Activated CD4-positive, alpha-beta T cell treated with anti-CD3 and anti-CD28 coated beads, Interleukin-2, amount 10 ng/mL, durations not matched to agents 7 days and 5 days (primary cell): ENCODE measurements around the gene EHF. TPM values are rescaled to one million over a fixed set of nuclear protein-coding genes. Genes with fewer than 3 reads are reported as not detected.

ENCODE experiments used
- CTCF ChIA-PET: fragments of 350-600 bp; sonication (Branson Sonifier 250); formaldehyde crosslinking; loops from one replicate; lab custom pipeline; 2021; ENCODE audit warnings: antibody characterized with exemption; lab: Charles Lee
- POLR2A ChIA-PET: fragments of 350-600 bp; sonication (Branson Sonifier 250); formaldehyde crosslinking; loops from one replicate; lab custom pipeline; 2021; ENCODE audit warnings: antibody characterized with exemption; lab: Charles Lee
- DNase-seq: peaks from one replicate; pipeline ENCODE4 v3.0.0-alpha.2; 2020
- H3K27ac Mint-ChIP-seq: one replicate; pipeline ENCODE4 v1.8.0; 2021; ENCODE audit warnings: mild to moderate bottlenecking, moderate library complexity, mixed read lengths
- H3K27me3 Mint-ChIP-seq: one replicate; pipeline ENCODE4 v1.8.0; 2021; ENCODE audit warnings: mixed read lengths
- H3K36me3 Mint-ChIP-seq: one replicate; pipeline ENCODE4 v1.8.0; 2021; ENCODE audit warnings: low read depth, mixed read lengths
- H3K4me1 Mint-ChIP-seq: one replicate; pipeline ENCODE4 v1.8.0; 2021; ENCODE audit warnings: mixed read lengths
- H3K4me3 Mint-ChIP-seq: one replicate; pipeline ENCODE4 v1.8.0; 2021; ENCODE audit warnings: mild to moderate bottlenecking, moderate library complexity, mixed read lengths
- H3K9me3 Mint-ChIP-seq: one replicate; pipeline ENCODE4 v1.8.0; 2021; ENCODE audit warnings: mixed read lengths
- total RNA-seq, 2 experiments: library from RNA; stranded (reverse); gene quantifications; one replicate each; pipeline ENCODE4 v1.2.3, GENCODE V29; 2021

The EHF gene
- total RNA-seq, 2 experiments from 2014 or later, result 0.47 TPM; not detected in 1

DNA sequence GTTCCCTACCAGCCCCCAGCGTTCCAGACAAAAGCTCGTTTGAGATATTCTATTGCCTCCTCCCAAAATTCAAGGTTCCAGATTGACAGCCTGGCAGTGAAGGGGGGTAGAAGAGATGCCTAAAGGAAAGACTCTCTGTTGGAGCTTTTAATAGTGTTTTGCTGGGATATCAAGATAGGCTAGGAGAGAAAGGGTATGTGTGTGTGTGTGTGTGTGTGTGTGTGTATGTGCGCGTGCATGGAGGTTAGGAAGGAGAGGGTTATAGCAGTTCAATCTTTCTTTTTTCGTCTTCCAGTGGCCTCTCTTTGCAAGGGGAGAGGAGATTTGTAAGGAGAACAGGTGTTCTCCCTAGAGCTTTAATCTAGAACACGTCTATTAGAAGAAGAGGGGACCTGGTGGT lies 22.0 kb downstream of the EHF start:
- Mint-ChIP-seq H3K27me3 (peaks cover 54% of the 10 kb centered on the region), H3K9me3 (no peaks in the 10 kb centered on the region), H3K36me3 (no peaks in the 10 kb centered on the region), H3K4me1 (no peaks in the 10 kb centered on the region), H3K27ac (no peak overlapping the region), H3K4me3 (no peak overlapping the region)
- ChIA-PET CTCF (interaction anchor here (1.5 kb wide), 1 partner anchor 10 kb away, joined by 4 read pairs; no protein-coding TSS in a partner anchor), POLR2A (no interaction called here)
- DNase-seq, result no peak

DNA sequence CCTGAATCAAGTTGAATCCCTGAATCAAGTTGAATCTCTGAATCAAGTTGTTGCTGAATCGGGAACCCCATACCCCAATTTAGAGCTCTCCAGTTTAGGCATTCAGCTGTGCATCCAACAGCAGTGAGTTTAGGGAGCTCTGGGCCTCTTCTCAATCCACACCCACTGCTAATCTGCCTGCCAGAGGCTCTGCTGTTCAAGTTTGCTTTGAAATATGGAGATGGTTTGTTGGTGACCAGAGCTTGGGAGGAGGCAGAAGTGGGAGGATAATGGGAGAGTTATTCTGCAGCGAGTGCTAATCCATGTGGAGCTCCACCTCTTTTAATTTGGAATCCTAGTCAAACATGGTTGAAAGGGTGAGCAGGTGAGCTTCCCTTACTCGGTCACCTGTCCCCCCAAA lies 22.4 kb downstream of the EHF start:
- H3K4me3 Mint-ChIP-seq, result no peak overlapping the region
- CTCF ChIA-PET, result interaction anchor here (1.5 kb wide), 1 partner anchor 10 kb away, joined by 4 read pairs; no protein-coding TSS in a partner anchor
- H3K36me3 Mint-ChIP-seq, result no peaks in the 10 kb centered on the region
- H3K27ac Mint-ChIP-seq, result no peak overlapping the region
- peaks cover 55% of the 10 kb centered on the region for H3K27me3 Mint-ChIP-seq
- no peak for DNase-seq
- POLR2A ChIA-PET, result no interaction called here
- no peaks in the 10 kb centered on the region for H3K4me1 Mint-ChIP-seq
- H3K9me3 Mint-ChIP-seq, result no peaks in the 10 kb centered on the region

DNA sequence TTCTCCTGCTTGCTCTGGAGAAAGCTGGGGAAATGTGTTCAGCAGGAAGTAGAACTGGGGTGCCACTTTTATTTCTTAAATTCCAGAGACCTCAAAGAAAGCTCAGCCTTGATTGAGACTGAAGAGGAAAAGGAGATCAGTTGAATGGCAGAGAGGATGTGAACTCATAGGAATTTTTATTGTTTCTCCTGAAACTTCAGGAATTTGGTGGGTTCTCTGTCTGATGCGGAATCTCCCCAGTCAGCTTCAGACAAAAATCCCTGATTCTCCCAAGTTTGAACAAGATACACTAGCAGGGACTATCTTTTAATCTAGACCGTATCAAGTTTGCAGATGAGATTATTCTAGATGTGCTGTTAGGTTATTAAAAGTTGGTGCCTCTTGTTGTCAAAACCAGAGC lies 23.0 kb downstream of the EHF start:
- H3K36me3 Mint-ChIP-seq, result no peaks in the 10 kb centered on the region
- H3K27me3 Mint-ChIP-seq, result peaks cover 55% of the 10 kb centered on the region
- no peak for DNase-seq
- CTCF ChIA-PET, result interaction anchor here (1.5 kb wide), 1 partner anchor 9 kb away, joined by 4 read pairs; no protein-coding TSS in a partner anchor
- POLR2A ChIA-PET, result no interaction called here
- no peaks in the 10 kb centered on the region for H3K9me3 Mint-ChIP-seq
- no peak overlapping the region for H3K27ac Mint-ChIP-seq
- H3K4me1 Mint-ChIP-seq, result no peaks in the 10 kb centered on the region
- H3K4me3 Mint-ChIP-seq, result no peak overlapping the region

DNA sequence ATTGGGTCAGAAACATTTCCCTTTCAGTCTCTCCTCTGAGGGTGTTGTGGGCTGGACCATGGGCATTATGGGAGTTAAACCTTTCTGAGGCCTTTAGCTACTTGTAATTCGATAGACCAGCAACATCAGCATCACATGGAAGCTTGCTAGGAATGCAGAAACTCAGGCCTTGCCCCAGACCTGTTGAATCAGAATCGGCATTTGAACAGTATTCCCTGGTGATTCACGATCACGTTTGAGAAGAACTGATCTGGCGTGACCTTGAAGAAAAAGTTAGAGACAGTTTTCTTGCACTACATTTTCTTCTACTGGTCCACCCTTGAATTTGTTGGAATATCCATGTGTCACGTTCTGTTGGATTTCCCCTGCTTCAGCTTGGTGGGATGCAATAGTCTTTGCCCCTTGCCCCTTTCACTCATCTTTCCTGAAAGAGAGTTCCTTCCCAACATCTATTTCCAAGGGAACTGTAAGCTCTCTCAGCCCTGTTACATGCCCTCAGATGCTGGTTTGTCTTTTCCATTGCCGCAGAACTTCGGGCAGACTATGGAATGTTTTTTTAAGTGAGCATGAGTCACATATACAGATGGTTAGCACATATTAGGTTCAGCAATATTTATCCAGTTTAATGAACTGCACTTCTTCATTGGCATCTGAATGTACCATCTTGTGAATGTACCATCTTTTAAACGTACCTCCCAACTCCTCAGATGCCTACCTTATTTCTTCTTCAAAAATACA lies 23.9 kb downstream of the EHF start:
- H3K4me3 Mint-ChIP-seq, result no peak overlapping the region
- H3K27me3 Mint-ChIP-seq, result peaks cover 57% of the 10 kb centered on the region

DNA sequence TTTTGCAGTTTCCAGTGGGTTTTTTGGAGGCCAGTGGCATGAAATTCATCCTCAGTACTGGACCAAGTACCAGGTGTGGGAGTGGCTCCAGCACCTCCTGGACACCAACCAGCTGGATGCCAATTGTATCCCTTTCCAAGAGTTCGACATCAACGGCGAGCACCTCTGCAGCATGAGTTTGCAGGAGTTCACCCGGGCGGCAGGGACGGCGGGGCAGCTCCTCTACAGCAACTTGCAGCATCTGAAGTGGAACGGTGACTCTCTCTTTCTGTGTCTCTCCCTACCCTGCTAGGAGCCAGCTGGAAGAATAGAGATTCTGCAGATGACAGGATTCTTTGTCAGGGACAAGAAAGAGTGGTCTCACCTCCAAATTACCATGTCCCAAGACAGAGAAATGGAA lies 25.5 kb downstream of the EHF start:
- Mint-ChIP-seq H3K9me3 (no peaks in the 10 kb centered on the region), H3K36me3 (no peaks in the 10 kb centered on the region), H3K4me1 (peaks cover 13% of the 10 kb centered on the region), H3K27me3 (peaks cover 56% of the 10 kb centered on the region), H3K4me3 (no peak overlapping the region), H3K27ac (no peak overlapping the region)
- DNase-seq, result no peak
- ChIA-PET POLR2A (no interaction called here), CTCF (interaction anchor here (1.4 kb wide), 1 partner anchor 17 kb away, joined by 3 read pairs; no protein-coding TSS in a partner anchor)

More for the DNA sequence above, 23.9 kb downstream of the EHF start:
- no peaks in the 10 kb centered on the region for H3K36me3 Mint-ChIP-seq
- no peaks in the 10 kb centered on the region for H3K9me3 Mint-ChIP-seq
- ChIA-PET CTCF (no interaction called here), POLR2A (no interaction called here)
- DNase-seq, result no peak
- peaks cover under 1% of the 10 kb centered on the region for H3K4me1 Mint-ChIP-seq
- no peak overlapping the region for H3K27ac Mint-ChIP-seq

DNA sequence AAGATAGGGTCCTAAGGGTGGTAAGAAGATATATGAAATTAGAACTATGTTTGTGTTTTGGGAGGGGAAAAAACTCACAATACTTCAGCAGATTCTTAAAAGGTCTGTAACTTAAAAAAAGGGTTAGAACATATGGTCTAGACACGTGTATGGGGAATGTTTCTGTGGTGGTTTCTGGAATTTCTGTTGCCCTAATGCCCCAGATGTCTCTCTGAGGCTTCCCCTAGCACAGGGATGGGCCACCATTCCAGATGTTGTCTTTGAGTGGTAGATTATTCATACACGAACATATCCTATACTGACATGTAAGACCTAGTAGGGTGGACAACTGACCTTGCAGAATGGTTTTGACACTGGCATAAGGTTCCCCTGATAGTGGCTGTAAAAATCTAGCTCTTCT lies 26.2 kb downstream of the EHF start:
- CTCF ChIA-PET, result no interaction called here
- no peak for DNase-seq
- H3K4me1 Mint-ChIP-seq, result peaks cover 17% of the 10 kb centered on the region
- peaks cover 55% of the 10 kb centered on the region for H3K27me3 Mint-ChIP-seq
- POLR2A ChIA-PET, result no interaction called here
- H3K4me3 Mint-ChIP-seq, result no peak overlapping the region
- no peak overlapping the region for H3K27ac Mint-ChIP-seq
- H3K36me3 Mint-ChIP-seq, result no peaks in the 10 kb centered on the region
- no peaks in the 10 kb centered on the region for H3K9me3 Mint-ChIP-seq

DNA sequence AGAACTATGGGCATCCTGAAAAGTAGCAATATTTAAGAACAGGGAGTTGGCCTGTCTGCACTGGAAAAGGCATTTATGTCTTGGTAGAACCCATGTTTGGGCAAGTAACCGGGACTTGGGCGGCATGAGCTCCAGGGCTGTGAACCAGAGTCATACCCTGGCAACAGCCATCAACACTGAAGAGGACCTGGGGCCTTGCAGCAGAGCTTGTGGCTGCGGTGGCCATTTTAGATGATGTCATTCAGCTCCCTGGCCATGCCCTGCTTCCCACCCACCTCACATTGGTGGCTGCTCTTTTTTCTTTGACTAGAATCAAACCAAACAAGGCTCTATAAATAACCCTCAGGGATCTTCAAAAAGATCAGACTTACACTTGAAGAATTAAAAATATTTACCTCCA lies 26.6 kb downstream of the EHF start:
- no peak for DNase-seq
- Mint-ChIP-seq H3K9me3 (no peaks in the 10 kb centered on the region), H3K36me3 (no peaks in the 10 kb centered on the region), H3K4me3 (no peak overlapping the region), H3K27ac (no peak overlapping the region), H3K27me3 (peaks cover 58% of the 10 kb centered on the region), H3K4me1 (peaks cover 19% of the 10 kb centered on the region)
- ChIA-PET POLR2A (no interaction called here), CTCF (interaction anchor here (0.6 kb wide), 1 partner anchor 512 kb away, joined by 5 read pairs; no protein-coding TSS in a partner anchor)

DNA sequence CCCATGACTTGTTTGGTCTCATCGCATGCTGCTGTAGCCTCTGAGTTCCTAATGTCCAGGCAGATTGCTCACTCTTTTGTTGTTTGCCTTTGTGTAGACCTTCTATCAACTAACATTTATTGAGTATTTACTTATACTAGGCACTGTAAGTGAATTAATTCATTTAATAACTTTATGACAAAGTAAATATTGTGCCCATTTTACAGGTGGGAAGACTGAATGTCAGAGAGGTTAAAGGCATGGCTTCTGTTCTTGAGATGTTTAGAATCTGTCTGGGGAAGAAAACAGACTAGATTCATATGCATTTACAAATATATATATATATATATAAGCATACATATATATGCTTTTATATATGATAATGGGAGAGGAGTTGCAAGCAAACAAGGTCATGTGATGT lies 27.1 kb downstream of the EHF start:
- DNase-seq, result no peak
- H3K27ac Mint-ChIP-seq, result no peak overlapping the region
- no peak overlapping the region for H3K4me3 Mint-ChIP-seq
- ChIA-PET CTCF (interaction anchor here (0.6 kb wide), 1 partner anchor 512 kb away, joined by 5 read pairs; no protein-coding TSS in a partner anchor), POLR2A (no interaction called here)
- H3K36me3 Mint-ChIP-seq, result no peaks in the 10 kb centered on the region
- H3K27me3 Mint-ChIP-seq, result peaks cover 60% of the 10 kb centered on the region
- H3K4me1 Mint-ChIP-seq, result peaks cover 19% of the 10 kb centered on the region
- H3K9me3 Mint-ChIP-seq, result no peaks in the 10 kb centered on the region

DNA sequence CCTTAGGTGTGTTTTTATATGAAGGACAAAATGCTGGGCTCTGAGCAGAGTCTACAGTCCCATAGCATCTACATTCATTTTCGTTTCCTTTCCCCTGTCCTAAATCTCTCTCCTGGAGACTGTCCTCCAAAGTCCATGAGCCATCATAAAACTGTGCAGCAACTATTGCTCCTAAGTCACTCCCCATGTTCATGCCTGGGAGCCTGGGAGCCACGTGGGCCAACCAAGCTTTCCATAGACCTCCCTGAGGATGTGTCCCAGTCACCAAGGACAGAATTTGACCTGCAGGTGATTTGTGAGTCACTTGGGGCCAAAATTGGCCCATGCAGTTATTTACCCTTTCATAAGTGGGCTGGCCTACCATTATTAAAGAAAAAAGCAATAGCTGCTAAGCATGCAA lies 28.7 kb downstream of the EHF start:
- Mint-ChIP-seq H3K4me3 (no peak overlapping the region), H3K27me3 (peaks cover 58% of the 10 kb centered on the region), H3K9me3 (no peaks in the 10 kb centered on the region), H3K27ac (no peak overlapping the region), H3K36me3 (no peaks in the 10 kb centered on the region), H3K4me1 (peaks cover 19% of the 10 kb centered on the region)
- ChIA-PET CTCF (interaction anchor here (1.4 to 1.8 kb wide), 2 partner anchors 8 to 12 kb away, joined by 7 to 9 read pairs; no protein-coding TSS in a partner anchor), POLR2A (no interaction called here)
- DNase-seq, result no peak

DNA sequence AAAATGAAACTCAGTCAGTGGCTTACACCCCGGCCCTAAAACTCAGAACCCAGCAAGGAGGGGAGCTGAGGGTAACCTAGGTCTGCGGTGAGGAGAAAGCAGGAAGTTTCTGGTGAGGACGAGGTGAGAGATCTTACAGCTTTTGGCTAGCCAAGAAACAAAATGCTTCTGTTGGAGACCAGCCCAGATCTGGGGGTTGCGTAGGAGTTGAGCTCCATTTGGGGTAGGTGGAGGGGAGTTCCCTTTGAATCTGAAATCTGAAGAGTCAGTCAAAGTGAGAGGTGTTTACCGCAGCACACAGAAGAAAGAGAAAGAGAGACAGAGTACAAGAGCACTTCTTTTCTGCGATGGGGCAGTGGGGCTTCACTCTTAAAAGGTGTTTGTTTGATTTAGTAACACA lies 29.6 kb downstream of the EHF start:
- H3K4me1 Mint-ChIP-seq, result peaks cover 19% of the 10 kb centered on the region
- ChIA-PET CTCF (interaction anchor here (0.5 to 1.8 kb wide), 5 partner anchors 9 to 815 kb away, joined by 3 to 9 read pairs (median 5); no protein-coding TSS in a partner anchor), POLR2A (no interaction called here)
- no peaks in the 10 kb centered on the region for H3K36me3 Mint-ChIP-seq
- peak overlapping the region; percentile 73 for H3K27ac Mint-ChIP-seq
- peak; percentile 67 for DNase-seq
- H3K27me3 Mint-ChIP-seq, result peaks cover 57% of the 10 kb centered on the region
- no peaks in the 10 kb centered on the region for H3K9me3 Mint-ChIP-seq
- peak overlapping the region; percentile 31 for H3K4me3 Mint-ChIP-seq

DNA sequence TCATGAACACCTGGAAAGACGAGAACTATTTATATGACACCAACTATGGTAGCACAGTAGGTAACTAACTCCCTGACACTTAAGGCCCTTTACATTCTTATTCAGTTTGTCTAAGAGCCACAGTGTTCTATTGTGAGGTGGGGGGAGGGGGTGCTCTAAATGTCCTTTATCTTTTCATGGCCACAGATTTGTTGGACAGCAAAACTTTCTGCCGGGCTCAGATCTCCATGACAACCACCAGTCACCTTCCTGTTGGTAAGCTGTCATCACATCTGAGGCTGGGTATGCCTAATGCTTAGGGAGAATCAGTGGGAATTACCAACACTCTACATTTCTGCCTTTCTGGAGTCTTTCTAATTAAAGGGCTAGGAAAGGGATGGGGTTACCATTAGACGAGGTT lies 30.7 kb downstream of the EHF start:
- Mint-ChIP-seq H3K4me1 (peaks cover 19% of the 10 kb centered on the region), H3K9me3 (no peaks in the 10 kb centered on the region), H3K27ac (no peak overlapping the region), H3K27me3 (peaks cover 54% of the 10 kb centered on the region), H3K36me3 (no peaks in the 10 kb centered on the region), H3K4me3 (no peak overlapping the region)
- ChIA-PET CTCF (no interaction called here), POLR2A (no interaction called here)
- DNase-seq, result no peak

DNA sequence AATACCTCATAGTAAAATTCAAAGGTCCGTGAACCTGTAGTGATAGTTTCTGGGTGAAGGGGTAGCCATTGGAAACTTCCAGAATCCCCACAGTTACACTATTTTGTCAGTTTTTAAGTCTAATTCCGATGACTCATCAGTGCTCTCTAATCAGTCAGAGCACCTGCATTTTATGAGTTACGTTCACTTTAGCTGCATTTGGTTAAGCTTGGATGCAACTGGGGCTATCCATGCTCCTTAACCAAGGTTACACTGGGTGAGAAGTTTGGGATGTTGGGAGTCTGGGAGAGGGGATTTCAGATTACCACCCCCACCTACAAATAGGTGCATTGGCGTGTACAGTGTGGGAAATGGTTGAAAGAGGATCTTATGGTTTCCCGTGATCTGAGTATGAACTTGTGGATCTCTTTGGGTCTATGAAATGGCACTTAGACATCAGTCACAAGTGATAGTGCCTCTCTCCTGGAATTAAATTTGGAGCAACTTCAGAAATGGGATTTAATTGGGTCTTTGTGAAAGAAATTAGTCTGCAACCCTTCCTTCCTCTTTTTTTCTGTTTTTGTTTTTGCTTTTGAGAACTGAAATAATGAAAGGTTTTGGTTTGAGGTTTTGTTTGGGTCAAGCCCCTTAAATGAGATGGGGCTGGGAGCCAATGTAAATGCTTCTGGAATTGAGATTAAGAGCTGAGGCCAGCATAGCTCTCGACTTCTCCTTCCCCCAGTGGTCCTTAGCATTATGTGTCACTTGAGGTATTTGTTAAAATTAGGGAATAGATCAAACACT lies 31.5 kb downstream of the EHF start:
- no peak overlapping the region for H3K4me3 Mint-ChIP-seq
- peaks cover 19% of the 10 kb centered on the region for H3K4me1 Mint-ChIP-seq
- ChIA-PET POLR2A (no interaction called here), CTCF (interaction anchor here (1.5 kb wide), 1 partner anchor 9 kb away, joined by 4 read pairs; no protein-coding TSS in a partner anchor)
- no peak overlapping the region for H3K27ac Mint-ChIP-seq
- H3K27me3 Mint-ChIP-seq, result peaks cover 54% of the 10 kb centered on the region
- DNase-seq, result no peak
- no peaks in the 10 kb centered on the region for H3K9me3 Mint-ChIP-seq
- H3K36me3 Mint-ChIP-seq, result no peaks in the 10 kb centered on the region

DNA sequence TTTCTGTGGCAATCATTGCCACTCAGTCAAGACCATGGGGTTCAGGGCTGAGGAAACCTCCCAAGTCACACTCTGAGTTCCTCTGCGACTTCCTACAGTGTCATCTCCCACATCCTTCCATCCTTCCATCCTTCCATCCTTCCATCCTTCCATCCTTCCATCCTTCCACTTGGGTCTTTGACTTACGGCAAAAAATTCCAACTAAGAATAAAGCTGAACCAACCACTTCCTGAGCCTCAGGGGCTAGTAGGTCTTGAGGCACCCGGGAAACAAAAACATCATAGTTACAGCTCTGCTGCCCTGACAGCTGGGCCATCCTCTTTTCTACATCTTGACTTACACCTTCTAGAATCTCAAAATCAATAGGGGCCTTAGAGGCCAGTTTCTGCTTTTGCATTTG lies 32.1 kb downstream of the EHF start:
- no peak for DNase-seq

More for the DNA sequence above, 32.1 kb downstream of the EHF start:
- H3K4me1 Mint-ChIP-seq, result peaks cover 19% of the 10 kb centered on the region
- POLR2A ChIA-PET, result no interaction called here
- no peak overlapping the region for H3K4me3 Mint-ChIP-seq
- H3K36me3 Mint-ChIP-seq, result no peaks in the 10 kb centered on the region
- peaks cover 48% of the 10 kb centered on the region for H3K27me3 Mint-ChIP-seq
- CTCF ChIA-PET, result interaction anchor here (1.5 kb wide), 1 partner anchor 10 kb away, joined by 4 read pairs; no protein-coding TSS in a partner anchor
- no peaks in the 10 kb centered on the region for H3K9me3 Mint-ChIP-seq
- no peak overlapping the region for H3K27ac Mint-ChIP-seq
